HepG2 (cell line): ENCODE measurements around the gene AADACL4. TPM values are rescaled to one million over a fixed set of nuclear protein-coding genes. Genes with fewer than 3 reads are reported as not detected.
A peak's percentile ranks its signal among the peaks of the same experiment; 100 is the strongest.

Experiments used
- ATAC-seq: fragments of 200-7000 bp; cut with Tn5 transposase; 3 replicates; pipeline ENCODE4 v1.9.1; 2020; ENCODE audit warnings: mild to moderate bottlenecking, moderate library complexity
- BruUV-seq: library from RNA; stranded (reverse); fragments of 400-500 nt; replicated peaks from 2 replicates; lab custom pipeline; 2021; lab: Mats Ljungman, UMichigan
- CTCF ChIA-PET: fragments of 300-600 bp; formaldehyde crosslinking; extraction: SDS; loops from one replicate; lab custom pipeline; 2021; ENCODE audit warnings: low total read pairs, inconsistent platforms, low intra/inter-chr PET ratio; lab: Yijun Ruan, JAX
- POLR2A ChIA-PET: fragments of 350-600 bp; sonication (Branson Sonifier 250); formaldehyde crosslinking; loops from one replicate; lab custom pipeline; 2020; ENCODE audit warnings: antibody characterized with exemption, inconsistent platforms; lab: Yijun Ruan, JAX
- DNase-seq: peaks from one replicate; pipeline ENCODE4 v3.0.0-alpha.2; 2015; ENCODE audit warnings: low spot score
- FAIRE-seq: peaks from 3 replicates; lab custom pipeline; 2011; peaks lifted over from hg19 to GRCh38; lab: Jason Lieb, UNC
- H2AFZ ChIP-seq: one replicate; pipeline ENCODE4 v1.6.1; 2011; ENCODE audit warnings: low read length, inconsistent platforms
- H3K27ac ChIP-seq: fragments of 300-600 bp; 3 replicates; pipeline ENCODE4 v1.8.0; 2011; ENCODE audit warnings: mixed run types, mild to moderate bottlenecking, mixed read lengths, low read length, inconsistent platforms; ENCODE audit not compliant: insufficient read depth; ENCODE audit errors: extremely low read length
- H3K27me3 ChIP-seq, 2 experiments: fragments of 200-600 bp in 1 of 2; 2 replicates in 1 of 2; 3 replicates in 1 of 2; pipeline versions ENCODE4 v1.6.0 to v1.8.0; 2011; ENCODE audit warnings: low read length in 2 of 2, mild to moderate bottlenecking in 2 of 2, moderate library complexity in 2 of 2, inconsistent platforms in 1 of 2; ENCODE audit not compliant: insufficient read depth in 2 of 2, control insufficient read depth in 1 of 2
- H3K36me3 ChIP-seq, 2 experiments: fragments of 200-600 bp in 1 of 2; replicated peaks in 1 of 2; 2 replicates in 1 of 2; 3 replicates in 1 of 2; pipeline versions ENCODE4 v1.5.1 to v1.8.0; 2011; ENCODE audit warnings: low read length in 2 of 2, inconsistent platforms in 1 of 2; ENCODE audit not compliant: insufficient read depth in 2 of 2, control insufficient read depth in 1 of 2
- H3K4me1 ChIP-seq: 2 replicates; pipeline ENCODE4 v1.5.1; 2012; ENCODE audit warnings: low read length, inconsistent platforms; ENCODE audit not compliant: insufficient read depth
- H3K4me2 ChIP-seq: 2 replicates; pipeline ENCODE4 v1.6.0; 2011; ENCODE audit warnings: low read depth, low read length, inconsistent platforms
- H3K4me3 ChIP-seq, 3 experiments: fragments of 200-600 bp in 1 of 3; sonication (generic), shearing (Covaris generic) in 1 of 3; replicated peaks in 1 of 3; 2 replicates each; pipeline ENCODE4 v1.5.1; 2011 to 2016; ENCODE audit warnings: low read length in 3 of 3, inconsistent platforms in 2 of 3, low read depth in 2 of 3, mild to moderate bottlenecking in 2 of 3, control low read depth in 1 of 3, mixed read lengths in 1 of 3; ENCODE audit not compliant: insufficient read depth in 1 of 3
- H3K79me2 ChIP-seq: one replicate; pipeline ENCODE4 v1.6.1; 2011; ENCODE audit warnings: low read length, inconsistent platforms; ENCODE audit not compliant: insufficient read depth
- H3K9ac ChIP-seq: 2 replicates; pipeline ENCODE4 v1.6.0; 2011; ENCODE audit warnings: mild to moderate bottlenecking, low read depth, low read length, inconsistent platforms; ENCODE audit not compliant: insufficient read depth
- H3K9me3 ChIP-seq: 2 replicates; pipeline ENCODE4 v1.5.1; 2012; ENCODE audit warnings: mild to moderate bottlenecking, low read length
- H4K20me1 ChIP-seq: 2 replicates; pipeline ENCODE4 v1.6.0; 2011; ENCODE audit warnings: inconsistent platforms, mild to moderate bottlenecking, low read length, moderate library complexity; ENCODE audit not compliant: insufficient read depth
- ETV5 ChIP-seq: IDR thresholded peaks from 2 replicates; pipeline ENCODE4 v1.6.1; 2018; ENCODE audit warnings: missing biosample characterization, missing genetic modification reagents, inconsistent platforms, borderline replicate concordance
- HNRNPL ChIP-seq: fragments of 200-400 bp; formaldehyde crosslinking; IDR thresholded peaks from 2 replicates; pipeline ENCODE4 v1.6.1; 2017; ENCODE audit warnings: mild to moderate bottlenecking, low read depth, low read length
- NFKB2 ChIP-seq: sonication (generic); formaldehyde crosslinking; IDR thresholded peaks from 2 replicates; pipeline ENCODE4 v1.4.0; 2020; ENCODE audit warnings: missing genetic modification reagents, borderline replicate concordance
- PAF1 ChIP-seq: IDR thresholded peaks from 2 replicates; pipeline ENCODE4 v1.6.1; 2016; ENCODE audit warnings: missing genetic modification reagents, missing compliant biosample characterization
- RELA ChIP-seq: sonication (generic); formaldehyde crosslinking; IDR thresholded peaks from 2 replicates; pipeline ENCODE4 v1.4.0; 2020; ENCODE audit warnings: missing genetic modification reagents
- RFX3 ChIP-seq: IDR thresholded peaks from 2 replicates; pipeline ENCODE4 v1.6.1; 2016; ENCODE audit warnings: missing biosample characterization, missing genetic modification reagents
- ZNF225 ChIP-seq: sonication (generic); formaldehyde crosslinking; IDR thresholded peaks from 2 replicates; pipeline ENCODE4 v1.4.0; 2020; ENCODE audit warnings: mild to moderate bottlenecking, missing genetic modification reagents
- ZNF484 ChIP-seq: sonication (generic); formaldehyde crosslinking; IDR thresholded peaks from 2 replicates; pipeline ENCODE4 v1.5.1; 2020; ENCODE audit warnings: mild to moderate bottlenecking, low read depth, missing genetic modification reagents, borderline replicate concordance
- ZNF547 ChIP-seq: sonication (generic); formaldehyde crosslinking; IDR thresholded peaks from 2 replicates; pipeline ENCODE4 v1.5.1; 2020; ENCODE audit warnings: mild to moderate bottlenecking, missing genetic modification reagents
- ZNF75D ChIP-seq: sonication (generic); formaldehyde crosslinking; IDR thresholded peaks from 2 replicates; pipeline ENCODE4 v1.8.1; 2023; ENCODE audit warnings: missing genetic modification reagents, mild to moderate bottlenecking, borderline replicate concordance
- WGBS: methylation state at CpG from one replicate; pipeline ENCODE4 v1.1.6; 2017; ENCODE audit warnings: low lambda C conversion rate; 5-methylcytosine and 5-hydroxymethylcytosine counted together
- in situ Hi-C: cut with HindIII; loops from 2 replicates; pipeline ENCODE4 v1.10.0; 2017; ENCODE audit warnings: low pct_unique_long_range_greater_than_20kb; ENCODE audit not compliant: extremely low pct_ligation_motif_present
- intact Hi-C: fragments of 100-400 bp; cut with micrococcal nuclease; formaldehyde crosslinking; loops from one replicate; pipeline ENCODE4 v1.10.0; 2022; ENCODE audit not compliant: unreplicated experiment
- polyA plus RNA-seq, 8 experiments: library from polyadenylated mRNA; depleted of rRNA in 3 of 8; stranded (reverse) in 7 of 8; unstranded in 1 of 8; fragments of >200 nt; fragmentation: Illumina TruSeq in 4 of 8; extraction: Trizol in 4 of 8; gene quantifications; 2 replicates each; pipeline versions ENCODE4 v1.2.1 to v1.2.3, GENCODE V29; 2011 to 2016; ENCODE audit warnings: low read depth in 4 of 8, missing spikeins in 1 of 8, mixed read lengths in 1 of 8; ENCODE audit not compliant: insufficient read depth in 1 of 8
- total RNA-seq, 5 experiments: library from RNA; depleted of rRNA; stranded (reverse); fragments of >200 nt; fragmentation: Illumina TruSeq; extraction: Trizol; gene quantifications; 2 replicates each; pipeline ENCODE4 v1.2.3, GENCODE V29; 2016; ENCODE audit warnings: low read depth in 1 of 5
- TF ChIP-seq, protein P1 (sequence below): sonication (generic); formaldehyde crosslinking; IDR thresholded peaks from 2 replicates; pipeline ENCODE4 v1.4.0; 2020; ENCODE audit warnings: missing genetic modification reagents
- TF ChIP-seq, protein P2 (sequence below): IDR thresholded peaks from 2 replicates; pipeline ENCODE4 v1.6.1; 2016; ENCODE audit warnings: mild to moderate bottlenecking
- TF ChIP-seq, protein P3 (sequence below): sonication (generic); formaldehyde crosslinking; IDR thresholded peaks from 2 replicates; pipeline ENCODE4 v1.8.1; 2023; ENCODE audit warnings: mild to moderate bottlenecking, moderate library complexity, missing genetic modification reagents

AADACL4 gene
- total and polyA plus RNA-seq, 2 of the 13 experiments (the other 11 are each of a cell fraction or from before 2014, with no cell fraction given) = not detected

DNA sequence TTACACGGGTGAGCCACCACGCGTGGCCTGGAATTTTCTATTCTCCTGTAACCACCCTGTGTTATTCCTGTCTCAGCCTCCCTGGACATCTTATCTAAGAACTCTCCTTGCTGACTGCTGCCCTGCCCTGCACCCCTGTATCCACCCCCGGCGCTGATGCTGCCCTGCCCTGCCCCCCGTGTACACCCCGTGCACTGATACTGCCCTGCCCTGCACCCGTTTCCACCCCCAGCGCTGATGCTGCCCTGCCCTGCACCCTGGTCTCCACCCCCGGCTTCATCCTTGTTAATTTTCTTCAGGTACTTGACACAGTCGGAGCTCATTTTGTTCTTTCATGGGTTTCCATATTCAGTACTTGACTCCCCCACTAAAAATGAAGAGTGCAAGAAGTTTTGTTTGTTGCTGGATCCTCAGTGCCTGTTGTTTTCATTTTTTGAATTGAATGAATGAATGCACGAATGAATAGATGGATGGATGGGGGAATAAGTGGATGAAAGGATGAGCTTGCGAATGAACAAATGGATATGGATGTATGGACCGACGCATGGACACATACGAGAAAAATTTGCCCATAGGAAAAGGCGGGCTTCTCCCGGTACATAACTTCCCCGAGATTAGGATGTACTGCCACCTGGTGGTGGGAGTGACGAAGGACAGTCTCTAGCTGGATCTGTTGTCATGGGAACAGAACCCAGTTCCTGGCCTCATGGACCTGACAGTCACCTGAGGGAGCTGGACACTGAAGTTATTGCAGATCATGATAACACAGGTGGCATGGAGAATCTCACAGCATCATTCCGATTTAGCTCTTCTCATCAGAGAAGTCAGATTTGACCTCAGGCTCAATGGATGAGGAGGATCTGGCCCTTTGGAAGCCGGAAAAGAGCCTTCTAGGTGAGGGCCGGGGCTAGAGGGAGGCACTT is 14.9 kb downstream of the AADACL4 start (continued):
- TF ChIP-seq PAF1 (CRISPR knock-in tag) (no peak), ETV5 (peak; percentile 12; the same call in 1 of the 2 replicates), ZNF75D (CRISPR knock-in tag) (no peak)
- TF ChIP-seq, protein P1, sequence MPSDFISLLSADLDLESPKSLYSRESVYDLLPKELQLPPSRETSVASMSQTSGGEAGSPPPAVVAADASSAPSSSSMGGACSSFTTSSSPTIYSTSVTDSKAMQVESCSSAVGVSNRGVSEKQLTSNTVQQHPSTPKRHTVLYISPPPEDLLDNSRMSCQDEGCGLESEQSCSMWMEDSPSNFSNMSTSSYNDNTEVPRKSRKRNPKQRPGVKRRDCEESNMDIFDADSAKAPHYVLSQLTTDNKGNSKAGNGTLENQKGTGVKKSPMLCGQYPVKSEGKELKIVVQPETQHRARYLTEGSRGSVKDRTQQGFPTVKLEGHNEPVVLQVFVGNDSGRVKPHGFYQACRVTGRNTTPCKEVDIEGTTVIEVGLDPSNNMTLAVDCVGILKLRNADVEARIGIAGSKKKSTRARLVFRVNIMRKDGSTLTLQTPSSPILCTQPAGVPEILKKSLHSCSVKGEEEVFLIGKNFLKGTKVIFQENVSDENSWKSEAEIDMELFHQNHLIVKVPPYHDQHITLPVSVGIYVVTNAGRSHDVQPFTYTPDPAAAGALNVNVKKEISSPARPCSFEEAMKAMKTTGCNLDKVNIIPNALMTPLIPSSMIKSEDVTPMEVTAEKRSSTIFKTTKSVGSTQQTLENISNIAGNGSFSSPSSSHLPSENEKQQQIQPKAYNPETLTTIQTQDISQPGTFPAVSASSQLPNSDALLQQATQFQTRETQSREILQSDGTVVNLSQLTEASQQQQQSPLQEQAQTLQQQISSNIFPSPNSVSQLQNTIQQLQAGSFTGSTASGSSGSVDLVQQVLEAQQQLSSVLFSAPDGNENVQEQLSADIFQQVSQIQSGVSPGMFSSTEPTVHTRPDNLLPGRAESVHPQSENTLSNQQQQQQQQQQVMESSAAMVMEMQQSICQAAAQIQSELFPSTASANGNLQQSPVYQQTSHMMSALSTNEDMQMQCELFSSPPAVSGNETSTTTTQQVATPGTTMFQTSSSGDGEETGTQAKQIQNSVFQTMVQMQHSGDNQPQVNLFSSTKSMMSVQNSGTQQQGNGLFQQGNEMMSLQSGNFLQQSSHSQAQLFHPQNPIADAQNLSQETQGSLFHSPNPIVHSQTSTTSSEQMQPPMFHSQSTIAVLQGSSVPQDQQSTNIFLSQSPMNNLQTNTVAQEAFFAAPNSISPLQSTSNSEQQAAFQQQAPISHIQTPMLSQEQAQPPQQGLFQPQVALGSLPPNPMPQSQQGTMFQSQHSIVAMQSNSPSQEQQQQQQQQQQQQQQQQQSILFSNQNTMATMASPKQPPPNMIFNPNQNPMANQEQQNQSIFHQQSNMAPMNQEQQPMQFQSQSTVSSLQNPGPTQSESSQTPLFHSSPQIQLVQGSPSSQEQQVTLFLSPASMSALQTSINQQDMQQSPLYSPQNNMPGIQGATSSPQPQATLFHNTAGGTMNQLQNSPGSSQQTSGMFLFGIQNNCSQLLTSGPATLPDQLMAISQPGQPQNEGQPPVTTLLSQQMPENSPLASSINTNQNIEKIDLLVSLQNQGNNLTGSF (CRISPR knock-in tag) = no peak

DNA sequence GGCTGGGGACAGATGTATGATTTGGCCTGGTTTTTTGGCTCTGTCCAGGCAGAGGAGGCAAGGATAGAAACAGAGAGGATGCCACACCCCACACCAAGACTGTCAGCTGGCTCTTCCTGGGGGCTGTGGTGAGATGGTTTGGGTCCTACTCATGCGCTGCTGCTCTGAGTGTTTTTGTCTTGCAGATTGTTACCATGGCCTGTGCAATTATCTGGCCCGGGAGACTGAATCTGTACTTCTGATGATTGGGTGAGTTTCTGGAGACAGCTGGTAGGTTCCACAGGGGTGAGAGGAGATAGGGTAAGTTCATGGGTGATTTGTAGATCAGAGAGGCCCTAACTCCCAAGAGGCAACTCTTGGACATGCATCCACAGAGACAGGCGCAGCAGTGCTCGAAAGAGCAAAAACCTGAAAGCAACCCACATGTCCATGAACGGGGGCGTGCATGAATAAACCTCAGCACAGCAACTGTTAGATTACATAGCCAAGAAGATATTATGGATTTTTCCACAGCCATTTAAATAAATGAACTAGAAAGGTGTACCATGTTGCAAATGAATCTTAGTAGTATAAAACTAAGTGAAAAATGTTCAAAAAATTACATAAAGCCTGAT is 17.8 kb downstream of the AADACL4 start:
- H3K27me3 ChIP-seq = peaks cover 2 to 5% of the 10 kb centered on the region in 2 experiments; a peak in 3 of 5 replicates
- H3K79me2 ChIP-seq = no peaks in the 10 kb centered on the region
- ChIA-PET POLR2A (no interaction called here), CTCF (no interaction called here)
- no peak for ATAC-seq
- H3K9ac ChIP-seq = no peak overlapping the region
- no peak overlapping the region for H2AFZ ChIP-seq
- peaks cover 5% of the 10 kb centered on the region; the same call in 1 of the 2 replicates for H3K4me1 ChIP-seq
- H3K36me3 ChIP-seq = no peaks in the 10 kb centered on the region
- no peaks in the 10 kb centered on the region for H3K9me3 ChIP-seq
- WGBS = 31% methylated on average over 6 of the region's 6 CpGs
- no peak for DNase-seq
- no peak for FAIRE-seq
- H4K20me1 ChIP-seq = no peaks in the 10 kb centered on the region
- in situ Hi-C loops = loop anchor here (25.0 kb wide), 1 partner anchor 549 kb away; no protein-coding TSS in a partner anchor
- BruUV-seq = no TSS peak
- intact Hi-C loops = no loop called here
- H3K27ac ChIP-seq = no peak overlapping the region
- H3K4me2 ChIP-seq = no peak overlapping the region
- no peak overlapping the region for H3K4me3 ChIP-seq
- no peak for TF ChIP-seq NFKB2 (CRISPR knock-in tag)
- TF ChIP-seq ZNF484 (CRISPR knock-in tag) = no peak
- TF ChIP-seq ZNF547 (CRISPR knock-in tag) = no peak
- TF ChIP-seq HNRNPL = no peak
- TF ChIP-seq, protein P2, sequence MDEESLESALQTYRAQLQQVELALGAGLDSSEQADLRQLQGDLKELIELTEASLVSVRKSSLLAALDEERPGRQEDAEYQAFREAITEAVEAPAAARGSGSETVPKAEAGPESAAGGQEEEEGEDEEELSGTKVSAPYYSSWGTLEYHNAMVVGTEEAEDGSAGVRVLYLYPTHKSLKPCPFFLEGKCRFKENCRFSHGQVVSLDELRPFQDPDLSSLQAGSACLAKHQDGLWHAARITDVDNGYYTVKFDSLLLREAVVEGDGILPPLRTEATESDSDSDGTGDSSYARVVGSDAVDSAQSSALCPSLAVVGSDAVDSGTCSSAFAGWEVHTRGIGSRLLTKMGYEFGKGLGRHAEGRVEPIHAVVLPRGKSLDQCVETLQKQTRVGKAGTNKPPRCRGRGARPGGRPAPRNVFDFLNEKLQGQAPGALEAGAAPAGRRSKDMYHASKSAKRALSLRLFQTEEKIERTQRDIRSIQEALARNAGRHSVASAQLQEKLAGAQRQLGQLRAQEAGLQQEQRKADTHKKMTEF (CRISPR knock-in tag) = no peak
- no peak for TF ChIP-seq RELA (CRISPR knock-in tag)
- no peak for TF ChIP-seq ZNF225 (CRISPR knock-in tag)
- TF ChIP-seq, protein P3, sequence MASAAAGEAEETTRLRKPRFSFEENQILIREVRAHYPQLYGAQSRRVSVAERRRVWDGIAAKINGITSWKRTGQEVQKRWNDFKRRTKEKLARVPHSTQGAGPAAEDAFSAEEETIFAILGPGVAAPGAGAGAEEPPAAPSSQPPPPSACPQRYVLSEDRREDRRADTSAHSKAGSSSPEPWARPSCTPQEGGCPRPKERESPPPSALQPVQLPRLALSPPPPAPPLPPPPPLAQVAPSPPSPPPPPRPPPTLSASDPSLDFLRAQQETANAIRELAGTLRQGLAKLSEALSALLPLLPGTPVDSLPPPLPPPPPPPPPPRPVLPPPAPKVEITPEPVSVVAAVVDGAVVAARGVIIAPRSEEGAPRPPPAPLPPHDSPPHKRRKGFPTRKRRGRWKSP = no peak
- TF ChIP-seq RFX3 (CRISPR knock-in tag) = no peak
